HepG2 (cell line): ENCODE results near the gene OSM. TPM values are rescaled to one million over a fixed set of nuclear protein-coding genes. Genes with fewer than 3 reads are reported as not detected.

Experiments used
- FOXM1 ChIP-seq: sonication (generic); formaldehyde crosslinking; IDR thresholded peaks from 2 replicates; pipeline ENCODE4 v1.5.0; 2020; ENCODE audit warnings: missing genetic modification reagents
- GATAD2A ChIP-seq: IDR thresholded peaks from 2 replicates; pipeline ENCODE4 v1.6.1; 2016
- KDM2A ChIP-seq: sonication (generic); formaldehyde crosslinking; IDR thresholded peaks from 2 replicates; pipeline ENCODE4 v1.4.0; 2020; ENCODE audit warnings: low read depth, missing genetic modification reagents, borderline replicate concordance
- KDM6A ChIP-seq: IDR thresholded peaks from 2 replicates; pipeline ENCODE4 v1.6.1; 2016; ENCODE audit warnings: low read depth
- LCORL ChIP-seq, 2 experiments: fragments of 450-650 bp in 1 of 2; sonication (generic) in 1 of 2; formaldehyde crosslinking in 1 of 2; IDR thresholded peaks; 2 replicates each; pipeline versions ENCODE4 v1.5.0 to v1.6.1; 2017 to 2020; ENCODE audit warnings: antibody characterized with exemption in 1 of 2, missing genetic modification reagents in 1 of 2
- MATR3 ChIP-seq: sonication (generic); formaldehyde crosslinking; IDR thresholded peaks from 2 replicates; pipeline ENCODE4 v1.4.0; 2020; ENCODE audit warnings: missing genetic modification reagents
- NR2C2 ChIP-seq: sonication (generic); formaldehyde crosslinking; IDR thresholded peaks from 2 replicates; pipeline ENCODE4 v1.4.0; 2020; ENCODE audit warnings: missing genetic modification reagents, mild to moderate bottlenecking, moderate library complexity, borderline replicate concordance
- PLRG1 ChIP-seq: fragments of 450-650 bp; conservative IDR thresholded peaks from 2 replicates; pipeline ENCODE4 v1.6.1; 2016
- RBM39 ChIP-seq: fragments of 200-400 bp; formaldehyde crosslinking; IDR thresholded peaks from one replicate; pipeline ENCODE4 v1.6.1; 2018; ENCODE audit warnings: antibody characterized with exemption, mild to moderate bottlenecking, low read depth, low read length; ENCODE audit not compliant: poor library complexity, severe bottlenecking
- SIN3B ChIP-seq: fragments of 150-350 bp; IDR thresholded peaks from 2 replicates; pipeline ENCODE4 v1.6.1; 2014; ENCODE audit warnings: low read length
- TOPORS ChIP-seq: sonication (generic); formaldehyde crosslinking; IDR thresholded peaks from 2 replicates; pipeline ENCODE4 v1.8.0; 2023; ENCODE audit warnings: mild to moderate bottlenecking, missing genetic modification reagents
- ZBTB34 ChIP-seq: sonication (generic); formaldehyde crosslinking; IDR thresholded peaks from 2 replicates; pipeline ENCODE4 v1.8.0; 2022; ENCODE audit warnings: mild to moderate bottlenecking, missing genetic modification reagents
- ZBTB42 ChIP-seq: sonication (generic); formaldehyde crosslinking; IDR thresholded peaks from 2 replicates; pipeline ENCODE4 v1.5.0; 2020; ENCODE audit warnings: mild to moderate bottlenecking, missing genetic modification reagents
- ZNF230 ChIP-seq: sonication (generic); formaldehyde crosslinking; IDR thresholded peaks from 2 replicates; pipeline ENCODE4 v1.4.0; 2020; ENCODE audit warnings: mild to moderate bottlenecking, missing genetic modification reagents
- ZNF251 ChIP-seq: sonication (generic); formaldehyde crosslinking; IDR thresholded peaks from 2 replicates; pipeline ENCODE4 v1.9.0; 2021; ENCODE audit warnings: mild to moderate bottlenecking, missing genetic modification reagents
- ZNF558 ChIP-seq: sonication (generic); formaldehyde crosslinking; IDR thresholded peaks from 2 replicates; pipeline ENCODE4 v1.9.0; 2022; ENCODE audit warnings: mild to moderate bottlenecking, missing genetic modification reagents, borderline replicate concordance
- ZNF589 ChIP-seq: sonication (generic); formaldehyde crosslinking; conservative IDR thresholded peaks from 2 replicates; pipeline ENCODE4 v1.8.0; 2022; ENCODE audit warnings: mild to moderate bottlenecking, moderate library complexity, missing genetic modification reagents
- polyA plus RNA-seq, 8 experiments: library from polyadenylated mRNA; depleted of rRNA in 3 of 8; stranded (reverse) in 7 of 8; unstranded in 1 of 8; fragments of >200 nt; fragmentation: Illumina TruSeq in 4 of 8; extraction: Trizol in 4 of 8; gene quantifications; 2 replicates each; pipeline versions ENCODE4 v1.2.1 to v1.2.3, GENCODE V29; 2011 to 2016; ENCODE audit warnings: low read depth in 4 of 8, missing spikeins in 1 of 8, mixed read lengths in 1 of 8; ENCODE audit not compliant: insufficient read depth in 1 of 8
- total RNA-seq, 5 experiments: library from RNA; depleted of rRNA; stranded (reverse); fragments of >200 nt; fragmentation: Illumina TruSeq; extraction: Trizol; gene quantifications; 2 replicates each; pipeline ENCODE4 v1.2.3, GENCODE V29; 2016; ENCODE audit warnings: low read depth in 1 of 5

The OSM gene
- total and polyA plus RNA-seq, 2 of the 13 experiments (the other 11 are each of a cell fraction or from before 2014, with no cell fraction given) = not detected

- TF ChIP-seq LCORL (IDR thresholded peaks at IDR 0.05) (no peak), LCORL (CRISPR knock-in tag; IDR thresholded peaks at IDR 0.05) (no peak), KDM6A (no peak), ZNF251 (CRISPR knock-in tag) (no peak), ZNF589 (no peak), FOXM1 (no peak), NR2C2 (no peak), ZNF230 (CRISPR knock-in tag) (no peak), RBM39 (no peak), ZBTB42 (CRISPR knock-in tag) (no peak), ZNF558 (CRISPR knock-in tag) (no peak), KDM2A (CRISPR knock-in tag) (peak; percentile 26; the same call in 1 of the 2 replicates), SIN3B (no peak), MATR3 (no peak), PLRG1 (no peak), ZBTB34 (CRISPR knock-in tag) (no peak), TOPORS (CRISPR knock-in tag) (no peak), GATAD2A (no peak)
Measured at GRCh38 chr22:30289141-30289979, 22.7 kb upstream of the OSM start, which contains the start of gene CASTOR1 (continued).
